ENCODE results near the gene PLCH2.

DNA sequence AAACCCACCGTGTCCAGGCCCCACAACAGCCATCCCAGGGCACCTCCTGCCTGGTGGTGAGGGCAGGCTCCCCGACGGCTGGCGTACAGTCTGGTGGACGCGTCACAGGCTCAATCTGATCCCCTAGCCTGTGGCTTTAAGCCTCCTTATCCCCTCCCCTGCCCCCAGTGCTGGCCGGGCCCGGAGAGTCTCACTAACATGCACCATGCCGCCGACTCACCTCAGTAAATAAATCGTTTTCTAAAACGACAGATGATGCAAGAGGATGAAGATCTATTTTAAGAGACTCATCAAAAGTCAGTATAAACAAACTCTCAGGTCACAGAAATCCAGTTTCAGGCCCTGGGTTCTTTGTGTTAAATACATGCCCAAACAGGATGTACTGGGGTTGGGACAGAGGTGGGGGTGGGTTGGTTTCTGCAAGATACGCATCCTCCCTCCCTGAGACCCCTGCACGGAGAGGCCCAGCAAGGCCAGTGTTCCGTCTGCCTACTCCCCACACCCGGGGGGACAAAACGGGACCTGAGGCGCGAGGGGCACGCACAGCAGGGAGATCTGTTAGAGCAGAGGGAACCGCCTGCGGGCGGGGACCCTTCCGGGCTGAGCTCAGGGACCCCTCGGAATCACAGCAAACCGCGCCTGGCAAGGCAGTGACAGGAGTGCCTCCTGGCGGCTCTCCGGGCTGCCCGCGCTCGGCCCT, 47.3 kb downstream of the PLCH2 start:
- TF ChIP-seq GATA2 (IDR thresholded peaks at IDR 0.05; ENCODE audit: low read depth, low read length) = no peak
- TF ChIP-seq GATA3 (IDR thresholded peaks at IDR 0.05; ENCODE audit: low read depth, low read length) = no peak

Data from SH-SY5Y (cell line).